Fibroblast of skin of left quadriceps (primary cell): ENCODE results near the gene NQO2.
"Not testable (repeated sequence)": the region's sequence is repeated elsewhere in the genome, so short reads cannot be mapped to it uniquely, and the experiment has no call there.

Experiments used
- DNase-seq, 2 experiments: peaks; one replicate each; pipeline ENCODE4 v3.0.0-alpha.2; 2013; ENCODE audit warnings: low read depth in 2 of 2

NQO2 gene

GRCh38 chr6:2989332-2990247, 10.1 kb upstream of the NQO2 start:
- DNase-seq: peak; percentile 92 to 93

- no peak for DNase-seq
Measured at GRCh38 chr6:2990248-2990931, 9.3 kb upstream of the NQO2 start.

- no peak for DNase-seq
Measured at GRCh38 chr6:2990932-2991506, 8.7 kb upstream of the NQO2 start.

- no peak for DNase-seq
Measured at GRCh38 chr6:2992330-2992979, 7.2 kb upstream of the NQO2 start.

GRCh38 chr6:2993755-2994317, 5.9 kb upstream of the NQO2 start:
- no peak for DNase-seq

- DNase-seq: not testable (repeated sequence)
Measured at GRCh38 chr6:2998249-2998997, 1.3 kb upstream of the NQO2 start.

- DNase-seq: no peak
Measured at GRCh38 chr6:2998998-2999617, 586 bp upstream of the NQO2 start.

- no peak for DNase-seq
Measured at GRCh38 chr6:3001146-3001772, 1.6 kb downstream of the NQO2 start.

GRCh38 chr6:3001773-3002293, 2.1 kb downstream of the NQO2 start:
- peak; percentile 44 to 47 for DNase-seq

- not testable (repeated sequence) for DNase-seq
Measured at GRCh38 chr6:3003226-3003625, 3.5 kb downstream of the NQO2 start.

- no peak for DNase-seq
Measured at GRCh38 chr6:3005077-3005476, 5.4 kb downstream of the NQO2 start.

- no peak for DNase-seq
Measured at GRCh38 chr6:3005874-3006273, 6.2 kb downstream of the NQO2 start.

GRCh38 chr6:3006476-3006875, 6.8 kb downstream of the NQO2 start:
- no peak for DNase-seq

GRCh38 chr6:3007571-3007970, 7.9 kb downstream of the NQO2 start:
- DNase-seq: no peak

- DNase-seq: not testable (repeated sequence)
Measured at GRCh38 chr6:3008712-3009265, 9.1 kb downstream of the NQO2 start.

GRCh38 chr6:3009930-3010329, 10.2 kb downstream of the NQO2 start:
- no peak for DNase-seq

- no peak for DNase-seq
Measured at GRCh38 chr6:3011158-3011557, 11.5 kb downstream of the NQO2 start.

- DNase-seq: no peak
Measured at GRCh38 chr6:3011592-3011991, 11.9 kb downstream of the NQO2 start.

- no peak for DNase-seq
Measured at GRCh38 chr6:3013486-3013885, 13.8 kb downstream of the NQO2 start.
